Measurements from ENCODE around the gene CSTPP1.

The CSTPP1 gene

DNA sequence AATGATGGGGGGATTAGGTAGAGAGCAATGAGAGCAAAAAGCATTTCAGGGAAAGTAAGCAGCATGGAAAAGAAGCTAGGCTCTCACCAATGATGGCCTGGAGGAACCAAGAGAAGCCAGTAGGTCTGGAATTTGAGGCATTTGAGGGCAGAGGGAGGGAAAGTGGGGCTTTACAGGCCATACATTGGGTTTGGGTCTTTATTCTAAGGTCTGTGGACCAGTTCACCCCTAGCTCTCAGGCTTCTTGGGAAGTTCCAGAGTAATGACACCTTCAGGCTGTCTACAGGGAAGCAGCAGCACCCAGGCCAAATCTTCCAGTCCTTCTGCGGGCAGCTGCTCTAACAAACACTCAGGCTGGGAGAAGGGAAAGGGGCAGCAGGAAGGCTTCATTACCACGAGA, 210.7 kb downstream of the CSTPP1 start:
- DNase-seq = no peak

DNA sequence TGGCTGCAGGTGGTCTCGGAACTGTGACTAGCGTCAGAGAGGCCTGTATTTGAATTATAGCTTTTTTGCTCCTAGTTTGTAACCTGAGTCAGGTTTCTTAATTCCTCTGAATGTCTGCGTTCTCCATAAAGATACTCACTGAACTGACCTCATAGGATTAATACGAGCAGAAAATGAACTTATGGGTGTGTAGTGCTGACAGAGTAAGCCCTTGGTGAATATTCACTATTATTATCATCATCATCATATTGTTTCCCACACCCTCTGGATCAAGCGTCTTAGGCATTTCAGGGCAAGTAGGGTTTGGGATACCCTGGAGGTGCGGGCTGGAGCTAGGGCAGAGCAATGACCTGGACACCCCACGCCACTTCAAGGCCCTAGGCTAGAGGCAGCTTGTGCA, 211.1 kb downstream of the CSTPP1 start:
- DNase-seq = no peak

DNA sequence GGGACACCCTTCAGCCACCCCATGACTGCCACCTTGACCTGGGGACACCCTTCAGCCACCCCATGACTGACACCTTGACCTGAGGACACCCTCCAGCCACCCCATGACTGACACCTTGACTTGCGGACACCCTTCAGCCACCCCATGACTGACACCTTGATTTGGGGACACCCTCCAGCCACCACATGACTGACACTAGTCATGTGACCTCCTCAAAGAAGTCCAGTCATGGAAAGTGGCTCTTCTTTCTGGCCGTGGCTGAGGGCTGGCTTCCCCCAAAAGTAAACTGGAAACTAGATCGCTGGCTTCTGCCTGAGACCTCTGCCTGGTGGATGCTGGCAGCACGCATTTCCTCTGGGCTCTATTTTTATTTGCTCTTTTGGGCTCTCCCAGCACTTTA, 211.7 kb downstream of the CSTPP1 start:
- DNase-seq = no peak

DNA sequence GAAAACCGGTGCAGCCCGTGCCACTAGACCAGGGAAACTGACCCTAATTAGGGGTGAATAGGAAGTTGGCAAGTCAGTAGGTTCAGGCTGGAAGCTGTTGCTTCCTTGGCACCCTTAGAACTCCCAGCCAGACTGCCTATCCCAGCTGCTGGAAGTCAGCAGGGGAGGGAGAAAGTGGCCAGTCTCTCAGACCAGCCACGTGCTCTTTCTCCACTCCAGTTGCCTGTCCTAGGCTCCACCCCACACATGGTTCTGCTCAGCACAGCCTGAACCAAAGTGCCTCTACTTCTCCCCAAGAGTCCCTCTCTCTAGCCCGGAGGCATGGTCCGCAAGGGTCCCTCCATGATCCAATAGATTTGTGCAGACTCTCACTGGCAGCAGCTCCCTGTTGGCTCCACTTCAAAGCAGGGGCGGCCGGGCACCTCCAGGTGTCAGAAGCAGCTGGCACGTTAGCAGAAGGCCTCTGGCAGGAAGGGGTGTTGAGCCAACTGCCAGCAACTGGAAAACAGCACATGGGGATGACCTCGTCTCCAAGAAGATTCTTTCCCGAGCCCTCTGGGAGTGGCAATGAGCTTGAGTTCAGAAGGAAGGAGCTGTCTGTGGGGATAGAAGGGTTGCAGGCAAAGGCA, 212.5 kb downstream of the CSTPP1 start:
- DNase-seq = no peak

DNA sequence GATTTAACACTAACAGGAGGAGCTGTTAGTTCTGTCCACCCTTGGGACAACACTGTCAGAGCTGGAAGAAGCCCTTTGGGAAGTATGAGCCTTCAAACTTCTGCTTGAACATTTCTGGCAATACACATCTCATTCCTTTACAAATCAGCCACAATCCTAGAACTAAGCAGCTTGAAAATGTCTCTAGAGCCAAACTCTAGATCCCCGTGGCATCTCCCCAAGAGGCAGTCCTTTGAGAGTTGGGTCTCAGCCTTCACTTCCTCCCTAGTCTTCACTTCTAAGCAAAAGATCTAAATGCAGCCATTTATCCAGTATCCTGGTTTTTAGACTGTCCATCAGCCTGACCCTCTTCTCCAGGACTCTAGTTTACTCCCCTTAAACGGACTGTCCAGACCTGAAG, 213.2 kb downstream of the CSTPP1 start:
- DNase-seq = no peak

DNA sequence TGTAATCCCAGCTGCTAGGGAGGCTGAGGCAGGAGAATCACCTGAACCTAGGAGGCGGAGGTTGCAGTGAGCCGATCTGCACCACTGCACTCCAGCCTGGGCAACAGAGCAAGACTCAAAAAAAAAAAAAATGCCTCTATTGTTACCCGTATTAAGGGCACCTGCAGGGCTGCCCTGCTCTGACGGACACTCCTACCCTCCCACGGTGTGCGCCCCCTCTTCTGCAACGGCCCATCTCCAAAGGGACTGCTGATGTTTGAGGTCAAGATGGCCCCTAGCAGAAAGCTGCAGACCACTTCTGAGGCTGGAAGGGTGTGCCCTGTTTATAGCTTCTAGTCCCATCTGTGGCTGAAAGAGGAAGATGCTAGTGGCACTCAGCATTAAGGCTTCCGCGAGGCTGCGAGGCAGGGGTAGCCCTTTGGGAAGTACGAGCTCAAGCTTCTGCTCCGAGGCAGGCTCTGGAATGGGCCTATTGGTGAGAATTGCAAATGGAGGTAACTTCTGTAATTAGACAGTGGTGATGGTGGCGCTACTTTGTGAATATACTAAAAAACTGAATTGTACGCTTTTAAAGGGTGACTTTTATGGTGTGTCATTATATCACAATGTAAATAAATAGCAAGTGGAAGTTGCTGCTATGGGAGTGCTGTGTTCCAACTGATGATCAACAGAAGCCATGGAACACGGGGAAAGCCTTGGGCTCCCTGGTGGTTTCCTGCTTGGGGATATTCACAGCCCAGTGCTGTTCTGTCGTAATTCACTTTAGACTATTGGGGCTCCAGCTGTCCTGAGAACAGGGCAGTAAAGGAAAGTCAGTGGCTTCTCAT, 215.8 kb downstream of the CSTPP1 start:
- DNase-seq = no peak

DNA sequence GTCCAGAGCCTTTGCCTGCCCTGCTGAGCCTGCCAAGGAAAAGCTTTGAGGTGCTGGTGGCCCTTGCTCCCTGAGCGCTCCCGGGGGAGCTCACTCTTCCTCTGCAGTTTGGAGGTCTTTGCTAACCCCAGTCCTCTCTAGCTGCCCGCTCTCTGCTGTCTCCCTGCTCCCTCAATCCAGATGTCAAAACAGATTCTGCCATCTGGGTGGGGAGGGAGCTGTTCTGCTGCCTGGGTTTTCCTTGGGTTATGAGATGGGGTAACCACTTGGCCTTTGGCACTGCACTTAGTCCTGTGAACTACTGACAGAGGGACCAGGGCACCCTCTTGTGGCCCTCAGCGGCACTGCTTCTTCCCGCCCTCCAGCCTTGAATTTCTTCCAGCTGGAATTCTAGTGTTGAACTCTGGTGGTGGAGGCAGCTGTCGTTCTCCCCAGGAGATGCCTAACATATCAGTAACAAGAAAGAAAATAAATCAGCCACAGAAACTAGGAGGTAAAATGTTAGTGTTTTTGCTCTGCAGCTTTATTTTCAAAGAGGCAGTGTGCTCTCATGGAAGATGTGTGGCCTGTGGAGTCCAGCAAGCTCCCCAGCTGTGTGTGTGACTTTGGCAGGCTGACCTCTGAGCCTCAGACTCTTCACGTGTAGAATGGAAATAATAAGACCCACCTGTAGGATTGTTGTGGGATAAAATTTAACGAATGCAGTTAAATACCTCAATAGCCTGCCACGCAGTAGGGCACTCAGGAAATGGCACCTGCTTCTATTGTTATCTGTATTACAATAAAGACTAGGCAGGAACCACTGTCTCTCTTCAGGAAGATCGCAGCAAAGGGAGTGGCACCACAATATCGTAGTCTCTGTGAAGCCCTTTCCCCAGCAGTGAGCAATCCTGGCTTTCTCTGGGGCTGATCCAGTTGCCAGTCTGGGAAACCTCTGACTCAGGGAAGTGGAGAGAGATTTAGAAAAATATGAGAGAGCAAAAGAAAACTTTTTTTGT, 216.7 kb downstream of the CSTPP1 start:
- peak; percentile 77 to 79 for DNase-seq

DNA sequence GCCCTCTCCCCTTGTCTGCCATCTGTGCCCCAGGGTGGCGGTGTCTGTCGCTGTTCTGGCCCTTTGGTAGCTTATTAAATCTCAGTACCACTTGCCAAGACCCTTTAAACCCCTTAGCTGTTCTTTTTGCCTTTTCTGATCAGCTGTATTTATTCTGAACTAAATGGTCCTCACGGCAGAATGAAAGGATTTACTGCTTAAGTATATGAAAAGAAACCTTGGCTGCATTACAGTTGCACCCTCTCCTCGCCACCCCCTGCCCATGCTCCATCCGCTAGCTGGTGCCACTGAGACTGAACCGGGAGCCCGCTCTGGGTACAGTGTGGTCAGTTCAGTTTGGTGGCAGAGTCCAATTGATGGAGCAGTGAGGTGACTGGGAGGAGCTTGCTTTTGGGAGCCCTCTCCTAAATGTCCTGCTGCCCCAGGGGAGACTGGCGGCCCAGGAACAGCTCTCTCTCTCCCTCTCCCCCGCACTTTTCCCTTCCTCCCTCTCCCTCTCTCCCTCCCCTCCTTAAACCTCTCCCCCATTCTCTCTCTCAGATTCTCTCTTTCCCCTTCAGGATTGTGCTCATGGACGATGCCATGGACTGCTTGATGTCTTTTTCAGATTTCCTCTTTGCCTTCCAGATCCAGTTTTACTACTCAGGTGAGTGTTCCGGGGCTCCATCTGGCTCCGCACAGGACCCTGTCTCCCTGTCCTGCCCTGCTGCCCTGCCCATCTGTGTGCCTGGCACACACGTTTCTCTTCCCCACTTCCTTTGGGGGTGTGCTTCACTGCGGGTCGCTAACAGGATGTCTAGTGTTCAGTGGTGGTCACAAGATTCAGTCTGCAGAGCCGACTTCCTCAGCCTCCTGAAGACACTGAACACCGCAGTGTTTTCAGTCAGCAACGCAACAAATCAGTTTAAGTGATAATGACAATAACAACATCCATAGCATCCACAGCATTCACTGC, 218.3 kb downstream of the CSTPP1 start:
- DNase-seq = peak in 1 of 2 experiments; percentile 42

DNA sequence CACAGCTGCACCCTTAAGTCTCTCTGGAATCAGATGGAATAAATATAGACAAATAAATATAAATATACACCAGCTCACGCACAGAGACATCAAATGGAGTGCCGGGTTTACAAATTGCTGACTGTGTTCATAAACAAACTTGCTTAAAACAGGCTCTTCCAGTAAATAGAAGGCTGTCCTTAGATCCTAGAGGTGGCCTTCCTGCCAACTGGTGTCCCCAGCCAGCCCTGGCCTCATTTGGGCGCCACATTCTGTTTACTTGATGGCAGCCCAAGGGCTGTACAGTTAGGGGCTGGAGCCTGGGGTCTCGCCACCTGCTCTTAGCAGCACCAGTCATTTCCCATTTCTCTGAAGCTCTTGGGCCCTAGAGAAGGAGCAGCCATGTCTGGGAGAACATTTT, 219.3 kb downstream of the CSTPP1 start:
- DNase-seq = no peak

DNA sequence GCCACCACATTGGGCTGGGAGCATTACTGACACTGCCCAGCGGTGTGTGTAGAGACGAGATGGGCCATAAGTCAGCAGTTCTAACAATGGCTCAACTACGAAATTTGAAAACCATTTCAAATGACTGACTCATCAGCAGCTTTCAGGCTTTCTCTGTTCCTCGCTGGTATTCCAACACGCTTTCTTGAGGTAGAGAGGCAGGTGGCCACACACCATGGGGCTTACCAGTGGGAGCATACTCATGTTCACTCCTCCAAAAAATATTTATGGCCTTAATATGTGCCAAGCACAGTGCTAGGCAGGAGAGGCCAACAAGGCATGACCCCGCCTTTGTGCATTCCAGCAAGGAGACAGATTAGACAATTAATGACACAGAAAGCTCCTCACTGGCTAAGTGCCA, 219.8 kb downstream of the CSTPP1 start:
- no peak for DNase-seq

DNA sequence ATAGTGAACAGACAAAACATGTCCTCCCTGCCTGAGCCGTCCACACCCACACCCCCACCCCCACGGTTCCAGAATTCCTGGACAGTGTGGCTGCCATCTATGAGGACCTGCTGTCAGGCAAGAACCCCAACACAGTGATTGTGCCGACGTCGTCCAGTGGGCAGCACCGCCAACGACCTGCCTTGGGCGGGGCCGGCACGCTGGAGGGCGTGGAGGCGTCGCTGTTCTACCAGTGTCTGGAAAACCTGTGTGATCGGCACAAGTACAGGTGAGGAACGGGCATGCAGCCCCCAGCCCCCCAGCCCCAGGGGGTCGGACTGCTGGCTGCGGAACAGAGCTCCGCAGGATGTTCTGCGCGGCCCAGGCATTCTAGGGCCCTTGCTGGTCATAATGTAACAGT, 220.4 kb downstream of the CSTPP1 start:
- no peak for DNase-seq

DNA sequence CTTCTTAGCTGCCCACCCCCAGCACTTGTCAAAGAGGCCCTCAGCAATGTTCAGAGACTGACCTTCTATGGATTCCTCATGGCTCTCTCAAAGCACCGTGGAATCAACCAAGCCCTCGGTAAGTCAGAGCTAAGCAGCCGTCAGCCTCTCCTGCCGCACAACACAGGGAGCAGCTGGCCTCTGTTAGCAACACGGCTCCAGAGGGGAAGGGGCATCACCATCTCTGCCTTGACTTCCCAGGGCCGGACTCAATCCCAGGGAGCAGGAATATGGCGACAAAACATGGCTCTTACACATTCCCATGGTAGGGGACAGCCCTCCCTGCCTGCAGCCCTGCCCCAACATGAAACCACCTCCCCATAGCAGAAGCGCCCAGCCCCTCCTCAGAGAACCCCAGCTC, 221.2 kb downstream of the CSTPP1 start:
- DNase-seq = no peak

DNA sequence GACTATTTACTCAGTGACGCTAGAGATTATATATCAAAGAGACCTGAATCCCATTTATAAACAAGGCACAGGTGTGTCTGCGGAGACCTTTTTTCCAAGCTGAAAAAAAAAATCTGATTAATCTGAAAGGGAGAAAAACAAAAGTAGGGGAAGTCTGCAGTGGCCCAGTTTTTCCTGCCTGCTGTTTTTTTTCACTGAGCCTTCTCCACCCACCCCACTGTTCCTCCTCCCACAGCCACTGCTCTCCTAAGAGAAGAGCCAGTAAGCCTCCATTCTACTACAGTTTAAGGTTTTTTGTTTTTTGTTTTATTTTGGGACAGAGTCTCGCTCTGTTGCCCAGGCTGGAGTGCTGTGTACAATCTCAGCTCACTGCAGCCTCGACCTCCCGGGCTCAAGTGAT, 221.7 kb downstream of the CSTPP1 start:
- DNase-seq = no peak

DNA sequence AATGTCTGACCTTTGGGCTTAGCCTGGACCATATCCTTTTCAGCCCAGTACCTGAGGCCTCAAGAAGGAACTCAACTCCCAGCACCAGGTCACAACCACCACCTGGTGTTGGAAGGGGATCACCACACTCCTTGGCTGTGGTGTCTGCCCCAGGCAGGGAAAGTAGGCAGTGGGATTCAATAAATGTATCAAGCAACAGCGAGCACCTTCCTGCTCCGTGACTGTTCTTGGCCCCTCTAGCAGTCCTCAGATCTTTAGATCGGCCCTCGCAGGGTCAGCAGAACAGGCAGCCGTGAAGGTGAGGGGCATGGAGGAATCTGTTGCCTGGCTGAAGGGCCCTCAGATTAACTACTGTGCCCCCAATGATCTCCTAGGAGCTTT, 224.2 kb downstream of the CSTPP1 start:
- no peak for DNase-seq

DNA sequence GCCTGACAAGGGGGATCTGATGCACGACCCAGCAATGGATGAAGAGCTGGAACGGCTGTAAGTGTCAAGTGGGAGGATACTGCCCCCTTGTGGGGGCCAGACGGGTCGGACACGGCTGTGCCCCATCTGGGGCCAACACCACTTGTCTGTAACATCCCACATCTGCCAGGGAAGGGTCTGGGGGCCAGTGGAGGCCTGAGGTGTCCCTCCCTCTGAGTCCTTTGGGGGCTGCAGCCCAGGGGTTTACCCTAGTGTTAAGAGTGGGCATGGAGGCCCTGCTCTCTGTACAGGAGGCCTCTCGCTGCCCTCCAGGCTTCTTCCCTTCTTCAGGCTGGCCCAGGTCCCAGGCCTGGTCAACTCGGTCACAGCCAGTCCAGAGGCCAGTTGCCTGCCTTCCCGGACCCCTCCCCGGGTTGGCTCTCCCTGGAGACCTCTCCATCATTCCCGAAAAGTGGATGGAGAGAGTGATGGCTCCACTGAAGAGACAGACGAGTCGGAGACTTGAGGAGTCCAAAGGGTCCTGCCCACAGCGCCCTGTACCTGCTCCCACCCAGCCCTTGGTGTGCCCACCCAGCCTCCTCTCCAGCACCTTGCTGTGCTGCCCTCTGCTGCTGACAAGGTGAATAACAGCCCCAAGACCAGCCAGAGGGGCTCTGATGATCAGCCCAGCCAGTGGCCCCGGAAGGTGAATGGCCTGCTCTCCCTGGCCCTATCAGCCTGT, 224.7 kb downstream of the CSTPP1 start:
- DNase-seq = peak; percentile 72 to 77

DNA sequence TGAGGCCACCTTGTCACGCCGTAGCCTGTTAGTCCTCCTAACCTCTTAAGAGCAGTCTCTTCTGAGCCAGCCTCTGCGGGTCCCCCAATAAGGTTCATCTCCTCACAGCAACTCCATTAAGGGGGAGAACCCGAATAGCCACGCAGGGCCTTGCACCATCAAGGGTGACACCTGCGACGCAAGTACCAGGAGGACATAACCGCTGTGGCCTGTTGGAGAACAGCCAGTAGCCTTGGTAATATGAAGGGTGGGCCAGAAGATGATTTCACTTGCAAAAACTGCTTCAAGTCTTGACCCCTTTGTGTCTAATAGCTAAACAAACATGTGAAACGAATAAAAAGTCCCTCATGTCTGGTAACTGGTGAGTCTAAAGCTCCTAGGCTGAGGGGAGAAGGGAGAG, 225.3 kb downstream of the CSTPP1 start:
- DNase-seq = no peak

DNA sequence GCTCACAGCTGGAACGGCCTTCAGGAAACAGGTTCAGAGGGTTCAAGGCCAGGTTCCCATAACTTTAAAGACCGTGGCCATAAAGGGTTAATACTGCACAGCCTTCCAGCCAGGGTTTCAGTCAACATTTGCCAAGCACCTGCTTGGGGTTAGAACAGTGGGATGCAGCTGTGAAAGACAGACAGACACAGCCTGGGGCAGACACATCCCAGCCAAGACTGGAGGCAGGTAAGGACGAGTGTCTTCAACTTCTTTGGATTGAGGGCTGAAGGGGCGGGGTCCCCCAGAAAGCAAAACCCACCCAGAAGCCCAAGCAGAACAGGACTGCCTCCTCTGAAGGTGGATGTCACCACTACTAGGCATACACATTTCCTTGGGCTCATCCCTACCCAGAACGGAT, 225.9 kb downstream of the CSTPP1 start:
- no peak for DNase-seq

DNA sequence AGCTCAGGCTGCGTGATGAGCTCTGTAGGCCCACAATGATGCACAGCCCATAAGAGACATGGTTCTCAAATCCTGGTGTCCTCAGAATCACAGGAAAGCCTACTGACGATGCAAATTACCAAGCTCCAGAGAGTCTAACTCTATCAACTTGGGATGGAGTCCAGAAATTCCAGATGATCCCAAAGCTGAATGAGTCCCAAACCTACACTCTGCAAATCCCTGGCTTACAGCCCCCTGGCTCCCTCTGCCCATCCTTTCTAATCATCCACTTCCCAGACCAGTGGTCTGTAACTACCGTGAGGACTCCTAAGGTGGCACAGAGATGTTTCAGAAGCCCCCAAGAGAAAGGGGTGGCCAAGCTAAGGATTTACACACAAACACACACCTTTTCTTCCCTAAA, 226.6 kb downstream of the CSTPP1 start:
- DNase-seq = no peak

DNA sequence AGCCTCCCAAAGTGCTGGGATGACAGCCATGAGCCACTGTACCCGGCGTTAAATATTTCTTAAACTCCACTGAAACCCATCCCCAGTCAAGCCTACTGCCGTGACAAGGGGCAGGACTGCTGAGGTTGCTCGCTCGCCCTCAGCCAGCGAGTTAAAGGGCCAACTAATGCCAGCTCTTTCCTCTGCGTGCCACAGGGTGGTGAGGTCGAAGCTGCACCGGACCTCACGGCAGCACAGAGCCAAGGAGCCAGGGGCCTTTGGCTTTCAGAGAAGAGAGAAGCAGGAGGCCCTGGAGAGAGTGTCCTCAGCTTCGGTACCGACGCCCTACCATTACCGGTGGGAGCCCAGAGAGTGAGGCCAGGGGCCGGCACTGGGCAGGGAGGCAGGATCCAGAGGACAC, 227.3 kb downstream of the CSTPP1 start:
- no peak for DNase-seq

DNA sequence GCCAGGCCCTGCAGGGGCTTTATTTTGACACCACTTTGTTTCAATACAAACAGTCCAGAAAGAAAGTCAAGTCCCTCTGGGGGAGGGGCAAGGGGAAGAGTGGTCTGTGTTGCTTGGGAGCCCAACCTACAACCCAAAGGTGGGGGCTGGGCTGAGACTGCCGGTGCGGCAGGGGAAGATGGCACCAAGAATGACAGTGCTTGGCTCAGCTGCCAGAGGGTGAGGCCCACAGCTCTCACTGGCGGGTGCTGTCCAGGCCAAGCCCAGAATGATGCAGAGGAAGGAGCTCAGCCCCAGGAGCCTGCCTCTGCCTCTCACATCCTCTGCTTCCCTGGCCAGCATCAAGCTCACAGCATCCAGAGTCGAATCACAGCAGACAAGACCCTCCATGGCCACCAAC, 227.8 kb downstream of the CSTPP1 start:
- DNase-seq = no peak

DNA sequence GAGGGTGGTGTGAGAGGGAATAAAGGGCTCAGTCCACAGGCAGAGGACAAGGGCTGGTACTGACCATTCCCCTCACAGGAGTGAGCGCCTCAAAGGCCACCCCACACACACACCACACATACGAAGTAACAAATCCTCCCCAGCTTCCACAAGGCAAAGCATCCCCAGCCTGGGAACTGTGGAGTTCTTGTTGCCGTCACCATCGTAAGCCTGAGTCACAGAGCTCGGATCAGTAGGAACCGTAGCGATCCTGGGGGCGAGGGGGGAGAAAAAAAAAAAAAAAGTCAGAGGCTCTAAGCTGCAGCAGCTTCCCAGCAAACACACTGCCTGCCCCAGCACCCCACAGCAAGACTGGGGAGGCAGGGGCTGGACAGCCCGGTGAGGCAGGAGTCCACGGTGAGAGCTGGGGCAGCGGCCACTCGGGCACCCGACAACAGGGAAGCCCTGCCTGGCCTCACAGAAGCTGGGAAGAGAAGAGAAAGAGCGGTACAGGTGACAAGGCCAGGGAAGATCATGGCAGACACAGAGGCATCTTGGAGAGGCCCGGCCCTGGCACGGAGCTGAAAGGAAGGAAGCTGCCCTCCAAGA, 228.8 kb downstream of the CSTPP1 start:
- no peak for DNase-seq
